Measurements from ENCODE around the gene RPS2. TPM values are rescaled to one million over a fixed set of nuclear protein-coding genes. Genes with fewer than 3 reads are reported as not detected.

The RPS2 gene
- total and polyA plus RNA-seq, 2 of the 8 experiments (the other 6 are each of a cell fraction or from before 2014, with no cell fraction given) = 4,042 to 16,783 TPM

DNA sequence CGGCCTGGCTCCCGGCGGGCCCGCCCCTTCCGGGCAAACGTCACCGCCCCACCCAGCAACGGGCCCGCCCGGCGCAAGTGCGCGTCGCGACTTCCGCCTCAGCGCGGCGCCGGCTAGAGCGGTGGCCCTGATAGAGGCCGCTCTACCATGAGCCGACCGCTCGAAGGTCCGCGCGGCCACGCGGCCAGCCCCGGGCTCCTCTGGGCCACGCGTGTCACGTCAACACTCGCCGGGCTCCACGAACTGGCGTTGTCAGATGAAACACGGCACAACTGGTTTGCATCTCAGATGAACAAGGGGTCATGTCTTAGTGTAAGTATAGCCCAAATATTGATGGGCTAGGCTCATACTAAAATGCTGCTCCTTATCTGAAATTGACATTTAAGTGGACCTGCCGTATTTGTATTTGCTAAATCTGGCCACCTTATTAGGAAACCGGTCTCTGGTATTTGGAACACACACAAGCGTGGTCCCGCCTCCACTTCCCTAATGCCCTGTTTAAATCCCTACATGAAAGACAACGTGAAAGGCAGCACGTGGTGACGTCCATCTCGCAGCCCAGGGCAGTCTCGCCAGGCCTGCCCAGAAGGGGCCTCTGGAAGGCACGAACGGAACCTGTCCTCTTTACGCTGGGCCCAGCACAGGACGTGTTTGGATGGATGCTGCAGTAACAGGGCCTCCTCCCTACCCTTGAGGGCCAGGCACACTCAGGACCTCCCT, 45.3 kb upstream of the RPS2 start, which contains the start of gene ZNF598 (continued):
- TF ChIP-seq CBX8 (IDR thresholded peaks at IDR 0.05; ENCODE audit: borderline replicate concordance, low read depth, low read length) (no peak), E2F6 (IDR thresholded peaks at IDR 0.05) (0 out of 2 replicates have a peak, but pooled peaks have one; percentile 63), YY1 (IDR thresholded peaks at IDR 0.05; ENCODE audit: low read depth, low read length) (no peak), TAF7 (optimal IDR thresholded peaks at IDR 0.05; ENCODE audit: borderline replicate concordance, low read depth, low read length) (peak; percentile 68), SAP30 (IDR thresholded peaks at IDR 0.05; ENCODE audit: insufficient read depth, insufficient replicate concordance, low read length) (peak; percentile 49), SIRT6 (IDR thresholded peaks at IDR 0.05; ENCODE audit: low read length) (no peak), SRF (IDR thresholded peaks at IDR 0.05; ENCODE audit: low read depth, low read length) (no peak), RAD21 (IDR thresholded peaks at IDR 0.05 in 1 of 2, conservative IDR thresholded peaks at IDR 0.05 in 1 of 2; ENCODE audit: low read depth in 2 of 2, low read length in 2 of 2) (no peak), PHF8 (conservative IDR thresholded peaks at IDR 0.05; ENCODE audit: low read depth, low read length) (peak; percentile 89), SP2 (IDR thresholded peaks at IDR 0.05; ENCODE audit: low read length) (peak; percentile 86; the same call in 1 of the 2 replicates), ATF3 (IDR thresholded peaks at IDR 0.05; ENCODE audit: insufficient read depth, low read depth, low read length) (no peak), SP4 (IDR thresholded peaks at IDR 0.05; ENCODE audit: low read length) (no peak), POLR2A (IDR thresholded peaks at IDR 0.05; ENCODE audit: control extremely low read depth in 1 of 2, low read depth in 2 of 2, low read length in 2 of 2) (peak in 1 of 2 experiments; percentile 80; a peak in 2 of 3 replicates), BRCA1 (IDR thresholded peaks at IDR 0.05; ENCODE audit: low read depth, low read length) (no peak), RNF2 (IDR thresholded peaks at IDR 0.05; ENCODE audit: borderline replicate concordance, low read depth, low read length, missing control alignments, poor library complexity, severe bottlenecking) (no peak), EGR1 (IDR thresholded peaks at IDR 0.05; ENCODE audit: borderline replicate concordance, low read depth, low read length) (peak; percentile 84), FOSL1 (IDR thresholded peaks at IDR 0.05; ENCODE audit: insufficient read depth, low read depth, low read length) (no peak), TBP (IDR thresholded peaks at IDR 0.05; ENCODE audit: low read depth, low read length) (peak; percentile 54), SIN3A (conservative IDR thresholded peaks at IDR 0.05 in 1 of 2, IDR thresholded peaks at IDR 0.05 in 1 of 2; ENCODE audit: low read depth in 1 of 2, low read length in 2 of 2) (peak; percentile 47 to 84; a peak in 2 of 4 replicates), JUN (IDR thresholded peaks at IDR 0.05; ENCODE audit: low read depth, low read length) (no peak), TAF1 (IDR thresholded peaks at IDR 0.05; ENCODE audit: low read depth, low read length) (peak; percentile 74), EZH2 (IDR thresholded peaks at IDR 0.05; ENCODE audit: low read depth, low read length, severe bottlenecking) (no peak), CREB1 (IDR thresholded peaks at IDR 0.05) (peak; percentile 77)

Measured in H1 (cell line).